K562 (cell line): Measurements from ENCODE around the gene CUTA. TPM values are rescaled to one million over a fixed set of nuclear protein-coding genes. Genes with fewer than 3 reads are reported as not detected.

Source experiments
- BCL6 ChIP-seq: fragments of 250-450 bp; sonication (Bioruptor Pico); IDR thresholded peaks from 2 replicates; pipeline ENCODE4 v1.4.0; 2020
- ELF2 ChIP-seq: fragments of 250-450 bp; sonication (Bioruptor Pico); IDR thresholded peaks from 2 replicates; pipeline ENCODE4 v1.5.0; 2021; ENCODE audit warnings: mild to moderate bottlenecking
- PCBP1 ChIP-seq: fragments of 200-400 bp; formaldehyde crosslinking; IDR thresholded peaks from 2 replicates; pipeline ENCODE4 v1.6.1; 2018; ENCODE audit warnings: mild to moderate bottlenecking, low read depth, low read length; ENCODE audit not compliant: poor library complexity, severe bottlenecking
- POLR2G ChIP-seq: fragments of 200-400 bp; formaldehyde crosslinking; IDR thresholded peaks from 2 replicates; pipeline ENCODE4 v1.6.1; 2017; ENCODE audit warnings: low read depth, mild to moderate bottlenecking, antibody characterized with exemption, low read length, moderate library complexity
- SRF ChIP-seq, 2 experiments: fragments of 250-450, 450-650 bp in 1 of 2; sonication (Bioruptor Pico) in 1 of 2; sonication (generic) in 1 of 2; formaldehyde crosslinking; IDR thresholded peaks; 2 replicates each; pipeline versions ENCODE4 v1.5.0 to v1.5.1; 2020 to 2022; ENCODE audit warnings: mild to moderate bottlenecking in 1 of 2, missing genetic modification reagents in 1 of 2
- SUPT5H ChIP-seq: fragments of 450-650 bp; IDR thresholded peaks from 2 replicates; pipeline ENCODE4 v1.6.1; 2016
- ZBTB1 ChIP-seq: sonication (generic); formaldehyde crosslinking; IDR thresholded peaks from 2 replicates; pipeline ENCODE4 v1.8.1; 2023; ENCODE audit warnings: missing genetic modification reagents, low read depth, mild to moderate bottlenecking, borderline replicate concordance
- ZKSCAN3 ChIP-seq: fragments of 250-450 bp; sonication (Bioruptor Pico); IDR thresholded peaks from 2 replicates; pipeline ENCODE4 v1.4.0; 2020
- polyA plus RNA-seq, 8 experiments: library from polyadenylated mRNA; depleted of rRNA in 4 of 8; stranded (reverse) in 5 of 8; unstranded in 3 of 8; fragments of >200 nt; fragmentation: Nextera tagmentation in 2 of 8; fragmentation: Illumina TruSeq in 1 of 8; extraction: Ambion mirVana in 2 of 8; extraction: Trizol in 1 of 8; gene quantifications; 2 replicates each; pipeline versions ENCODE4 v1.2.1 to v1.2.3, GENCODE V29; 2011 to 2014; ENCODE audit warnings: inconsistent platforms in 1 of 8, missing spikeins in 1 of 8
- total RNA-seq, 7 experiments: library from RNA; depleted of rRNA in 6 of 7; stranded (reverse); fragments of >200 nt in 6 of 7; fragmentation: Illumina TruSeq in 2 of 7; extraction: Trizol in 2 of 7; gene quantifications; 2 replicates each; pipeline versions ENCODE4 v1.2.1 to v1.2.3, GENCODE V29; 2011 to 2021; ENCODE audit warnings: low replicate concordance in 1 of 7
- TF ChIP-seq, protein P1 (sequence below): fragments of 200-600 bp; sonication (generic); IDR thresholded peaks from one replicate; pipeline ENCODE4 v1.6.1; 2012; ENCODE audit warnings: mild to moderate bottlenecking, low read depth, low read length, inconsistent platforms
- TF ChIP-seq, protein P2 (sequence below): sonication (generic); formaldehyde crosslinking; IDR thresholded peaks from 2 replicates; pipeline ENCODE4 v1.8.0; 2022; ENCODE audit warnings: mild to moderate bottlenecking, low read depth, missing genetic modification reagents
- TF ChIP-seq, protein P3 (sequence below): fragments of 450-650 bp; IDR thresholded peaks from 2 replicates; pipeline ENCODE4 v1.6.1; 2017; ENCODE audit warnings: antibody characterized with exemption
- TF ChIP-seq, protein P4 (sequence below), 2 experiments: fragments of 450-650 bp in 1 of 2; sonication (generic) in 1 of 2; formaldehyde crosslinking; conservative IDR thresholded peaks; 2 replicates each; pipeline versions ENCODE4 v1.4.0 to v1.8.1; 2020 to 2022; ENCODE audit warnings: mild to moderate bottlenecking in 1 of 2, missing genetic modification reagents in 1 of 2

Gene CUTA
- total and polyA plus RNA-seq, 9 of the 15 experiments (the other 6 are each of a cell fraction or from before 2014, with no cell fraction given): 166 to 682 (median 310) TPM

DNA sequence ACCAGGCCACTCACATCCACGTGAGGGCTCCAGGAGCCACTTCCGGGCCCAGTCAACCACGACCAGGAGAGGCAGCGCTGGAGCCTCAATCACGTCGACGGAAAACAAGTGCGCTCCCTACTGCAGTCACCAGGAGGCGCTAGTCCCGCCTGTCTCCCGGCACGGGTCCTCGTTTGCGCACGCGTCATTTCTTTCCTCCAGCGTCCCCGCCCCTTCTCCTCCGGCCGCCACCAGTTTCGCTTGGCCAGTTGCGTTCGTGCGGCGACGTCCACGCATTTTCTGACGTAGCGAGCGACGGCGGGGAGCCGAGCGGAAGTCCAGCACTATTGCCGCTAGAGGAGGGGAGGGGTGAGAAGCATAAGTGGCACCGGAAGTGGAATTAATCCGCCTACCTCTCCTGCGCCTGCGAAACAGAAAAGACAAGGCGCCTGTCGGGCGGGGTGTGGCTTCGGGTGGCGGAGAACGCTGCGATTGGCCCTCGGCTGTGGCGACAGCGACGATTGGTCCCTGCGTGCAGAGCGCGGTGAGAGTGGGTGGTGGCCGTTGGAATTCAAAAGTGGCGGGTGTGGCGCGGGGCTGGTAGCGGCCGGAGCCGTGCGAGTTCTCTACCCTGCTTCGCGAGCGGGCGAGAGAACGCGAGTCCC, 26.5 kb downstream of the CUTA start, which contains the start of gene KIFC1 (continued):
- TF ChIP-seq, protein P1, sequence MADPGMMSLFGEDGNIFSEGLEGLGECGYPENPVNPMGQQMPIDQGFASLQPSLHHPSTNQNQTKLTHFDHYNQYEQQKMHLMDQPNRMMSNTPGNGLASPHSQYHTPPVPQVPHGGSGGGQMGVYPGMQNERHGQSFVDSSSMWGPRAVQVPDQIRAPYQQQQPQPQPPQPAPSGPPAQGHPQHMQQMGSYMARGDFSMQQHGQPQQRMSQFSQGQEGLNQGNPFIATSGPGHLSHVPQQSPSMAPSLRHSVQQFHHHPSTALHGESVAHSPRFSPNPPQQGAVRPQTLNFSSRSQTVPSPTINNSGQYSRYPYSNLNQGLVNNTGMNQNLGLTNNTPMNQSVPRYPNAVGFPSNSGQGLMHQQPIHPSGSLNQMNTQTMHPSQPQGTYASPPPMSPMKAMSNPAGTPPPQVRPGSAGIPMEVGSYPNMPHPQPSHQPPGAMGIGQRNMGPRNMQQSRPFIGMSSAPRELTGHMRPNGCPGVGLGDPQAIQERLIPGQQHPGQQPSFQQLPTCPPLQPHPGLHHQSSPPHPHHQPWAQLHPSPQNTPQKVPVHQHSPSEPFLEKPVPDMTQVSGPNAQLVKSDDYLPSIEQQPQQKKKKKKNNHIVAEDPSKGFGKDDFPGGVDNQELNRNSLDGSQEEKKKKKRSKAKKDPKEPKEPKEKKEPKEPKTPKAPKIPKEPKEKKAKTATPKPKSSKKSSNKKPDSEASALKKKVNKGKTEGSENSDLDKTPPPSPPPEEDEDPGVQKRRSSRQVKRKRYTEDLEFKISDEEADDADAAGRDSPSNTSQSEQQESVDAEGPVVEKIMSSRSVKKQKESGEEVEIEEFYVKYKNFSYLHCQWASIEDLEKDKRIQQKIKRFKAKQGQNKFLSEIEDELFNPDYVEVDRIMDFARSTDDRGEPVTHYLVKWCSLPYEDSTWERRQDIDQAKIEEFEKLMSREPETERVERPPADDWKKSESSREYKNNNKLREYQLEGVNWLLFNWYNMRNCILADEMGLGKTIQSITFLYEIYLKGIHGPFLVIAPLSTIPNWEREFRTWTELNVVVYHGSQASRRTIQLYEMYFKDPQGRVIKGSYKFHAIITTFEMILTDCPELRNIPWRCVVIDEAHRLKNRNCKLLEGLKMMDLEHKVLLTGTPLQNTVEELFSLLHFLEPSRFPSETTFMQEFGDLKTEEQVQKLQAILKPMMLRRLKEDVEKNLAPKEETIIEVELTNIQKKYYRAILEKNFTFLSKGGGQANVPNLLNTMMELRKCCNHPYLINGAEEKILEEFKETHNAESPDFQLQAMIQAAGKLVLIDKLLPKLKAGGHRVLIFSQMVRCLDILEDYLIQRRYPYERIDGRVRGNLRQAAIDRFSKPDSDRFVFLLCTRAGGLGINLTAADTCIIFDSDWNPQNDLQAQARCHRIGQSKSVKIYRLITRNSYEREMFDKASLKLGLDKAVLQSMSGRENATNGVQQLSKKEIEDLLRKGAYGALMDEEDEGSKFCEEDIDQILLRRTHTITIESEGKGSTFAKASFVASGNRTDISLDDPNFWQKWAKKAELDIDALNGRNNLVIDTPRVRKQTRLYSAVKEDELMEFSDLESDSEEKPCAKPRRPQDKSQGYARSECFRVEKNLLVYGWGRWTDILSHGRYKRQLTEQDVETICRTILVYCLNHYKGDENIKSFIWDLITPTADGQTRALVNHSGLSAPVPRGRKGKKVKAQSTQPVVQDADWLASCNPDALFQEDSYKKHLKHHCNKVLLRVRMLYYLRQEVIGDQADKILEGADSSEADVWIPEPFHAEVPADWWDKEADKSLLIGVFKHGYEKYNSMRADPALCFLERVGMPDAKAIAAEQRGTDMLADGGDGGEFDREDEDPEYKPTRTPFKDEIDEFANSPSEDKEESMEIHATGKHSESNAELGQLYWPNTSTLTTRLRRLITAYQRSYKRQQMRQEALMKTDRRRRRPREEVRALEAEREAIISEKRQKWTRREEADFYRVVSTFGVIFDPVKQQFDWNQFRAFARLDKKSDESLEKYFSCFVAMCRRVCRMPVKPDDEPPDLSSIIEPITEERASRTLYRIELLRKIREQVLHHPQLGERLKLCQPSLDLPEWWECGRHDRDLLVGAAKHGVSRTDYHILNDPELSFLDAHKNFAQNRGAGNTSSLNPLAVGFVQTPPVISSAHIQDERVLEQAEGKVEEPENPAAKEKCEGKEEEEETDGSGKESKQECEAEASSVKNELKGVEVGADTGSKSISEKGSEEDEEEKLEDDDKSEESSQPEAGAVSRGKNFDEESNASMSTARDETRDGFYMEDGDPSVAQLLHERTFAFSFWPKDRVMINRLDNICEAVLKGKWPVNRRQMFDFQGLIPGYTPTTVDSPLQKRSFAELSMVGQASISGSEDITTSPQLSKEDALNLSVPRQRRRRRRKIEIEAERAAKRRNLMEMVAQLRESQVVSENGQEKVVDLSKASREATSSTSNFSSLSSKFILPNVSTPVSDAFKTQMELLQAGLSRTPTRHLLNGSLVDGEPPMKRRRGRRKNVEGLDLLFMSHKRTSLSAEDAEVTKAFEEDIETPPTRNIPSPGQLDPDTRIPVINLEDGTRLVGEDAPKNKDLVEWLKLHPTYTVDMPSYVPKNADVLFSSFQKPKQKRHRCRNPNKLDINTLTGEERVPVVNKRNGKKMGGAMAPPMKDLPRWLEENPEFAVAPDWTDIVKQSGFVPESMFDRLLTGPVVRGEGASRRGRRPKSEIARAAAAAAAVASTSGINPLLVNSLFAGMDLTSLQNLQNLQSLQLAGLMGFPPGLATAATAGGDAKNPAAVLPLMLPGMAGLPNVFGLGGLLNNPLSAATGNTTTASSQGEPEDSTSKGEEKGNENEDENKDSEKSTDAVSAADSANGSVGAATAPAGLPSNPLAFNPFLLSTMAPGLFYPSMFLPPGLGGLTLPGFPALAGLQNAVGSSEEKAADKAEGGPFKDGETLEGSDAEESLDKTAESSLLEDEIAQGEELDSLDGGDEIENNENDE: no peak
- TF ChIP-seq SRF (CRISPR knock-in tag; IDR thresholded peaks at IDR 0.05): peak in 1 of 2 experiments; percentile 52; a peak in 1 of 4 replicates
- TF ChIP-seq ELF2 (CRISPR knock-in tag): 0 out of 2 replicates have a peak, but pooled peaks have one; percentile 76
- TF ChIP-seq ZBTB1 (CRISPR knock-in tag): peak; percentile 62; the same call in 1 of the 2 replicates
- no peak; the same call in 1 of the 2 replicates for TF ChIP-seq SUPT5H
- TF ChIP-seq POLR2G: peak; percentile 98
- TF ChIP-seq BCL6 (CRISPR knock-in tag): no peak
- no peak for TF ChIP-seq PCBP1
- no peak for TF ChIP-seq ZKSCAN3 (CRISPR knock-in tag)
- TF ChIP-seq, protein P2, sequence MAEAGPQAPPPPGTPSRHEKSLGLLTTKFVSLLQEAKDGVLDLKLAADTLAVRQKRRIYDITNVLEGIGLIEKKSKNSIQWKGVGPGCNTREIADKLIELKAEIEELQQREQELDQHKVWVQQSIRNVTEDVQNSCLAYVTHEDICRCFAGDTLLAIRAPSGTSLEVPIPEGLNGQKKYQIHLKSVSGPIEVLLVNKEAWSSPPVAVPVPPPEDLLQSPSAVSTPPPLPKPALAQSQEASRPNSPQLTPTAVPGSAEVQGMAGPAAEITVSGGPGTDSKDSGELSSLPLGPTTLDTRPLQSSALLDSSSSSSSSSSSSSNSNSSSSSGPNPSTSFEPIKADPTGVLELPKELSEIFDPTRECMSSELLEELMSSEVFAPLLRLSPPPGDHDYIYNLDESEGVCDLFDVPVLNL (CRISPR knock-in tag): peak; percentile 98
- TF ChIP-seq, protein P3, sequence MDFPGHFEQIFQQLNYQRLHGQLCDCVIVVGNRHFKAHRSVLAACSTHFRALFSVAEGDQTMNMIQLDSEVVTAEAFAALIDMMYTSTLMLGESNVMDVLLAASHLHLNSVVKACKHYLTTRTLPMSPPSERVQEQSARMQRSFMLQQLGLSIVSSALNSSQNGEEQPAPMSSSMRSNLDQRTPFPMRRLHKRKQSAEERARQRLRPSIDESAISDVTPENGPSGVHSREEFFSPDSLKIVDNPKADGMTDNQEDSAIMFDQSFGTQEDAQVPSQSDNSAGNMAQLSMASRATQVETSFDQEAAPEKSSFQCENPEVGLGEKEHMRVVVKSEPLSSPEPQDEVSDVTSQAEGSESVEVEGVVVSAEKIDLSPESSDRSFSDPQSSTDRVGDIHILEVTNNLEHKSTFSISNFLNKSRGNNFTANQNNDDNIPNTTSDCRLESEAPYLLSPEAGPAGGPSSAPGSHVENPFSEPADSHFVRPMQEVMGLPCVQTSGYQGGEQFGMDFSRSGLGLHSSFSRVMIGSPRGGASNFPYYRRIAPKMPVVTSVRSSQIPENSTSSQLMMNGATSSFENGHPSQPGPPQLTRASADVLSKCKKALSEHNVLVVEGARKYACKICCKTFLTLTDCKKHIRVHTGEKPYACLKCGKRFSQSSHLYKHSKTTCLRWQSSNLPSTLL: no peak
- TF ChIP-seq, protein P4, sequence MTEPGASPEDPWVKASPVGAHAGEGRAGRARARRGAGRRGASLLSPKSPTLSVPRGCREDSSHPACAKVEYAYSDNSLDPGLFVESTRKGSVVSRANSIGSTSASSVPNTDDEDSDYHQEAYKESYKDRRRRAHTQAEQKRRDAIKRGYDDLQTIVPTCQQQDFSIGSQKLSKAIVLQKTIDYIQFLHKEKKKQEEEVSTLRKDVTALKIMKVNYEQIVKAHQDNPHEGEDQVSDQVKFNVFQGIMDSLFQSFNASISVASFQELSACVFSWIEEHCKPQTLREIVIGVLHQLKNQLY (CRISPR knock-in tag; conservative IDR thresholded peaks at IDR 0.05): no peak
